ENCODE data around the gene TSGA10IP. TPM values are rescaled to one million over a fixed set of nuclear protein-coding genes. Genes with fewer than 3 reads are reported as not detected.

The TSGA10IP gene
- not detected for total RNA-seq
- long read RNA-seq = 0 reads

- DNase-seq (ENCODE audit: low spot score) = no peak
Observed at GRCh38 chr11:65945430-65945911, at the start of gene TSGA10IP. TSS of gene TSGA10IP (plus strand) at chr11:65945480. CDS start at chr11:65945676, 196 bp downstream.

GRCh38 chr11:65895482-65895981 lies 49.7 kb upstream of the TSGA10IP start:
- DNase-seq (ENCODE audit: low spot score) = no peak

GRCh38 chr11:65896034-65896999 lies 49.0 kb upstream of the TSGA10IP start:
- DNase-seq (ENCODE audit: low spot score) = no peak

GRCh38 chr11:65897020-65897471 lies 48.2 kb upstream of the TSGA10IP start:
- no peak for DNase-seq (ENCODE audit: low spot score)

GRCh38 chr11:65898656-65899355 lies 46.5 kb upstream of the TSGA10IP start:
- no peak for DNase-seq (ENCODE audit: low spot score)

GRCh38 chr11:65899356-65900124 lies 45.7 kb upstream of the TSGA10IP start:
- peak; percentile 97 for DNase-seq (ENCODE audit: low spot score)

GRCh38 chr11:65900125-65900898 lies 45.0 kb upstream of the TSGA10IP start, which contains the start of gene FOSL1:
TSS of gene FOSL1 (minus strand) at chr11:65900388. CDS start at chr11:65900339, 49 bp downstream.
- DNase-seq (ENCODE audit: low spot score) = peak; percentile 97

- DNase-seq (ENCODE audit: low spot score) = no peak
Observed at GRCh38 chr11:65900899-65901180, 44.4 kb upstream of the TSGA10IP start.

GRCh38 chr11:65903068-65903481 lies 42.2 kb upstream of the TSGA10IP start:
- no peak for DNase-seq (ENCODE audit: low spot score)

- no peak for DNase-seq (ENCODE audit: low spot score)
Observed at GRCh38 chr11:65903715-65904114, 41.6 kb upstream of the TSGA10IP start.

- DNase-seq (ENCODE audit: low spot score) = no peak
Observed at GRCh38 chr11:65906602-65907001, 38.7 kb upstream of the TSGA10IP start.

GRCh38 chr11:65907878-65908277 lies 37.4 kb upstream of the TSGA10IP start:
- no peak for DNase-seq (ENCODE audit: low spot score)

GRCh38 chr11:65911682-65912568 lies 33.4 kb upstream of the TSGA10IP start:
- DNase-seq (ENCODE audit: low spot score) = no peak

GRCh38 chr11:65912845-65913244 lies 32.4 kb upstream of the TSGA10IP start:
- DNase-seq (ENCODE audit: low spot score) = no peak

- DNase-seq (ENCODE audit: low spot score) = no peak
Observed at GRCh38 chr11:65915101-65915820, 30.0 kb upstream of the TSGA10IP start.

- DNase-seq (ENCODE audit: low spot score) = peak; percentile 94
Observed at GRCh38 chr11:65915821-65916251, 29.4 kb upstream of the TSGA10IP start.

GRCh38 chr11:65916391-65916790 lies 28.9 kb upstream of the TSGA10IP start:
- no peak for DNase-seq (ENCODE audit: low spot score)

GRCh38 chr11:65917077-65917433 lies 28.2 kb upstream of the TSGA10IP start:
- DNase-seq (ENCODE audit: low spot score) = no peak
